GM18526 (cell line): Measurements from ENCODE around the gene TNK1.

Experiments used
- POLR2A ChIP-seq: IDR thresholded peaks from 3 replicates; pipeline ENCODE4 v1.6.1; 2011; ENCODE audit not compliant: insufficient read length; ENCODE audit errors: extremely low read depth

The TNK1 gene

GRCh38 chr17:7435676-7436555, 55.0 kb downstream of the TNK1 start:
- peak; percentile 37 for TF ChIP-seq POLR2A

GRCh38 chr17:7436556-7437368, 55.9 kb downstream of the TNK1 start:
- peak; percentile 20 for TF ChIP-seq POLR2A

- no peak for TF ChIP-seq POLR2A
These were observed 56.5 kb downstream of the TNK1 start for GRCh38 chr17:7437369-7437863.

DNA sequence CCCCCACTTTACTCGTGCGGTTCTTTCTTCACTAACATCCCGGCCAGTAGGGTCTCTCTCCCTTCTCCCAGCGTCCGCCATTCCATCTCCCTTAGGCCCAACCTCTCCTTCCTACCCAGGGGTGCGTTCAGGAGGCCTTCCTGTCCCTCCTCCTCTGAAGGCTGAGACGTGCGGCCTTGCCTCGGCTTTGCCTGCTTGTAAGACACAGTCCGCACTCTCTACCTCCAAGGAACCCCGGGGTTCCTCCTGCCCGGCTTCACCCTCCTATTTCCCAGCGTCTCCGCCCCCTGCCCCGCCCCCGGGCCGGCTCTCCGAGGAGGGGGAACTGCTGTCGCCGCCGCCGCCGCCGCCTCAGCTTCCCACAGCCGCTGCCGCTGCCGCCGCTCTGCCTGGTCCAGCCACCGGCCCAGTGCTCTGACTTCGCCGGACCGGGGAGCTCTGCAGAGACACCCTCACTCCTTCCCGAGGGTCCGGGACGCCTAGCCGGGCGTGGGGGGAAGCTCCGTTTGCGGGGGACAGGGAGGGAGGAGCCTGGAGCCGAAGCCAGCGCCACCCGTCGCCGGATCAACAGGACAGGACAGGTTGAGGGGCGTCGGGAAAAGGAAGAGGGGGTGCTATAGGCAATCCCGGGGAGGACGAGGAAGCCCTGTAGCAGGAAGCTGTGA, 57.2 kb downstream of the TNK1 start:
- TF ChIP-seq POLR2A, result no peak

- TF ChIP-seq POLR2A, result no peak
These were observed 58.0 kb downstream of the TNK1 start for GRCh38 chr17:7438656-7439460.
